GM23338 (cell line): ENCODE results near the gene YOD1. TPM values are rescaled to one million over a fixed set of nuclear protein-coding genes. Genes with fewer than 3 reads are reported as not detected.

ENCODE experiments used
- ATAC-seq: fragments of 200-7000 bp; cut with Tn5 transposase; 3 replicates; pipeline ENCODE4 v1.9.1; 2020
- DNase-seq: peaks from one replicate; pipeline ENCODE4 v3.0.0-alpha.2; 2015; ENCODE audit warnings: low spot score
- H2AFZ ChIP-seq: fragments of 200-600 bp; sonication (generic); 2 replicates; pipeline ENCODE4 v1.8.0; 2016; ENCODE audit warnings: antibody characterized with exemption, mild to moderate bottlenecking, moderate library complexity
- H3F3A ChIP-seq: fragments of 200-600 bp; sonication (generic); replicated peaks from 2 replicates; pipeline ENCODE4 v1.8.0; 2017; ENCODE audit warnings: antibody characterized with exemption, mixed run types, low read depth
- H3K27ac ChIP-seq: fragments of 200-600 bp; sonication (generic); 2 replicates; pipeline ENCODE4 v1.6.1; 2016; ENCODE audit warnings: low read depth
- H3K27me3 ChIP-seq: fragments of 200-600 bp; sonication (generic); 2 replicates; pipeline ENCODE4 v1.8.0; 2016; ENCODE audit warnings: mild to moderate bottlenecking, mixed run types, moderate library complexity; ENCODE audit not compliant: insufficient read depth
- H3K36me3 ChIP-seq: fragments of 200-600 bp; sonication (generic); 2 replicates; pipeline ENCODE4 v1.8.0; 2016; ENCODE audit warnings: mild to moderate bottlenecking; ENCODE audit not compliant: insufficient read depth
- H3K4me1 ChIP-seq: fragments of 200-600 bp; sonication (generic); 2 replicates; pipeline ENCODE4 v1.8.0; 2016; ENCODE audit warnings: mild to moderate bottlenecking, moderate library complexity; ENCODE audit not compliant: insufficient read depth
- H3K4me2 ChIP-seq: fragments of 200-600 bp; sonication (generic); 2 replicates; pipeline ENCODE4 v1.7.1; 2017; ENCODE audit warnings: mixed run types
- H3K4me3 ChIP-seq: fragments of 200-600 bp; sonication (generic); 2 replicates; pipeline ENCODE4 v1.6.1; 2016; ENCODE audit warnings: mixed run types
- H3K79me2 ChIP-seq: fragments of 200-600 bp; sonication (generic); replicated peaks from 2 replicates; pipeline ENCODE4 v1.8.0; 2017; ENCODE audit warnings: mild to moderate bottlenecking; ENCODE audit not compliant: insufficient read depth
- H3K9me2 ChIP-seq: fragments of 200-600 bp; sonication (generic); 2 replicates; pipeline ENCODE4 v1.8.0; 2017; ENCODE audit not compliant: insufficient read depth
- H4K20me1 ChIP-seq: fragments of 200-600 bp; sonication (generic); replicated peaks from 2 replicates; pipeline ENCODE4 v1.8.0; 2017; ENCODE audit warnings: mild to moderate bottlenecking; ENCODE audit not compliant: insufficient read depth
- H3K27ac Mint-ChIP-seq: 2 replicates; pipeline ENCODE4 v1.8.0; 2020; ENCODE audit warnings: inconsistent platforms, mild to moderate bottlenecking, moderate library complexity, mixed read lengths
- H3K27me3 Mint-ChIP-seq: 3 replicates; pipeline ENCODE4 v1.8.0; 2022; ENCODE audit warnings: low read depth, mild to moderate bottlenecking, moderate library complexity, mixed read lengths, inconsistent platforms; ENCODE audit not compliant: insufficient read depth, poor library complexity
- H3K36me3 Mint-ChIP-seq: 3 replicates; pipeline ENCODE4 v1.8.0; 2021; ENCODE audit warnings: low read depth, mild to moderate bottlenecking, inconsistent platforms, moderate library complexity, mixed read lengths
- H3K4me1 Mint-ChIP-seq: 3 replicates; pipeline ENCODE4 v1.8.0; 2020; ENCODE audit warnings: mild to moderate bottlenecking, inconsistent platforms, mixed read lengths
- H3K4me3 Mint-ChIP-seq: 3 replicates; pipeline ENCODE4 v1.8.0; 2021; ENCODE audit warnings: moderate library complexity, mild to moderate bottlenecking, inconsistent platforms, mixed read lengths
- H3K9me3 Mint-ChIP-seq: 3 replicates; pipeline ENCODE4 v1.8.0; 2020; ENCODE audit warnings: moderate library complexity, mild to moderate bottlenecking, inconsistent platforms, mixed read lengths
- CTCF ChIP-seq, 2 experiments: fragments of 200-600 bp in 1 of 2; sonication (generic) in 1 of 2; conservative IDR thresholded peaks; 2 replicates each; pipeline versions ENCODE4 v1.5.1 to v1.6.1; 2016 to 2017; ENCODE audit warnings: antibody characterized with exemption in 2 of 2, low read depth in 2 of 2, mild to moderate bottlenecking in 2 of 2, moderate library complexity in 1 of 2
- JUNB ChIP-seq: IDR thresholded peaks from one replicate; pipeline ENCODE4 v1.6.1; 2016; ENCODE audit warnings: antibody characterized with exemption; ENCODE audit not compliant: unreplicated experiment
- NANOG ChIP-seq: IDR thresholded peaks from 2 replicates; pipeline ENCODE4 v1.6.1; 2016; ENCODE audit warnings: antibody characterized with exemption, borderline replicate concordance
- POLR2AphosphoS5 ChIP-seq: IDR thresholded peaks from 2 replicates; pipeline ENCODE4 v1.6.1; 2016; ENCODE audit warnings: antibody characterized with exemption, low read depth
- STAT1 ChIP-seq: IDR thresholded peaks from one replicate; pipeline ENCODE4 v1.6.1; 2016; ENCODE audit warnings: antibody characterized with exemption; ENCODE audit not compliant: unreplicated experiment
- ZNF114 ChIP-seq: fragments of 250-450 bp; sonication (Bioruptor Pico); IDR thresholded peaks from 2 replicates; pipeline ENCODE4 v1.5.0; 2020; ENCODE audit warnings: mild to moderate bottlenecking, moderate library complexity
- ZNF331 ChIP-seq: fragments of 250-450 bp; sonication (Bioruptor Pico); IDR thresholded peaks from 2 replicates; pipeline ENCODE4 v1.5.0; 2020; ENCODE audit warnings: low read depth, mild to moderate bottlenecking, moderate library complexity
- polyA plus RNA-seq: library from polyadenylated mRNA; unstranded; fragments of >200 nt; fragmentation: Nextera tagmentation; extraction: Ambion mirVana; gene quantifications from 2 replicates; pipeline ENCODE4 v1.2.1, GENCODE V29; 2016
- total RNA-seq: library from RNA; depleted of rRNA; stranded (reverse); fragments of >200 nt; shearing (Covaris generic); gene quantifications from 2 replicates; pipeline ENCODE4 v1.2.3, GENCODE V29; 2014

Gene YOD1
- total and polyA plus RNA-seq, 2 experiments from 2014 or later = 4.6 to 21.9 TPM

GRCh38 chr1:207024202-207025145 is 26.5 kb downstream of the YOD1 start:
- peak overlapping the region; percentile 90 for H3K27ac Mint-ChIP-seq
- Histone ChIP-seq H3K9me2 (peaks cover 10% of the 10 kb centered on the region; the same call in 1 of the 2 replicates), H3K4me1 (peaks cover 14% of the 10 kb centered on the region), H3K27ac (peak overlapping the region; percentile 39; the same call in 1 of the 2 replicates), H3K36me3 (no peaks in the 10 kb centered on the region), H3K79me2 (no peaks in the 10 kb centered on the region), H4K20me1 (no peaks in the 10 kb centered on the region), H3K4me2 (no peak overlapping the region), H3F3A (0 out of 2 replicates have a peak, but pooled peaks cover 3% of the 10 kb centered on the region), H2AFZ (no peak overlapping the region), H3K27me3 (no peaks in the 10 kb centered on the region), H3K4me3 (no peak overlapping the region)
- H3K4me3 Mint-ChIP-seq = peak overlapping the region; percentile 32; the same call in 1 of the 3 replicates
- H3K9me3 Mint-ChIP-seq = no peaks in the 10 kb centered on the region
- no peaks in the 10 kb centered on the region; the same call in 2 of the 3 replicates for H3K36me3 Mint-ChIP-seq
- ATAC-seq = peak; percentile 20; the same call in 2 of the 3 replicates
- TF ChIP-seq POLR2AphosphoS5 (no peak), CTCF (conservative IDR thresholded peaks at IDR 0.05; ENCODE audit: low read depth in 2 of 2) (no peak), ZNF331 (CRISPR knock-in tag) (no peak), STAT1 (no peak)
- peaks cover 5% of the 10 kb centered on the region for H3K27me3 Mint-ChIP-seq
- H3K4me1 Mint-ChIP-seq = peaks cover 28% of the 10 kb centered on the region
- no peak for DNase-seq

DNA sequence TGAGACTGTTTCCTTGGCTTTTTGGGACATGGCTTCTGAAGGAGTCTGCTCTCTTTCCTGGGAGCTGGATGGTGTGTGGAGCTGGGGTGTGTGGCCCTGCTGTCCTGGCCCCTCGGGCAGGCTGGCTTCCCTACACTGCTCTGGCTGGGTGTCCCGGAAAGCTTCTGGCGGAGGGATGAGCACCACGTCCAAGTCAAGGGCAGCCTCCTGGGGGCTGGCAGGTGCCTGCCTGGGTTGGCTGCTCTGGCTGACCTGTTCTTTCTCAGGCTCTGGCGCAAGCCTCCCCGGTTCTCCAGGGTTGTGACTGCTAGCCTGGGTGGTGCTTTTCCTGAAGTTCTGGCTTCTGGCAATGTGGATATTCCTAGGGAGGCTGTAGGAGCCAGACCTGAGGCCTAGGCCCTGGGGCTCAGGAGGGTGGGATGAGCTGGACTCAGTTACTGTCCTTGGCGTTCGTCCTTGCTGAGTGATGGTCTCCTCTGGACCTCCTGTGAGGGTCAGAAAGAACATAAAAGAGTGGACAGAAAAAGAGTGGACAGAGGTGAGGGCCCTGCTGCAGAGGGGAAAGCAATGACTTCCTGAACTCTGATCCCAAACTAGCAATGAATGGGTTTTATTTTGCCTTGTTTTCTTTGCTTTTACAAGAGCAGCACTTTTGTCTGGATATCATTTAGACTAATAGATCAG is 27.9 kb downstream of the YOD1 start:
- no peak overlapping the region for H3K4me2 ChIP-seq
- H3K27me3 Mint-ChIP-seq = peaks cover 5% of the 10 kb centered on the region
- no peaks in the 10 kb centered on the region for H3K36me3 ChIP-seq
- H3K27me3 ChIP-seq = no peaks in the 10 kb centered on the region
- peaks cover 28% of the 10 kb centered on the region for H3K4me1 Mint-ChIP-seq
- no peaks in the 10 kb centered on the region; the same call in 2 of the 3 replicates for H3K36me3 Mint-ChIP-seq
- TF ChIP-seq JUNB (no peak), NANOG (no peak), ZNF114 (CRISPR knock-in tag) (no peak)
- H4K20me1 ChIP-seq = no peaks in the 10 kb centered on the region
- ATAC-seq = no peak
- no peaks in the 10 kb centered on the region for H3K9me3 Mint-ChIP-seq
- no peak for DNase-seq
- no peak overlapping the region for H2AFZ ChIP-seq
- H3K79me2 ChIP-seq = no peaks in the 10 kb centered on the region
- H3K4me1 ChIP-seq = peaks cover 12% of the 10 kb centered on the region
- H3K4me3 Mint-ChIP-seq = no peak overlapping the region
- no peak overlapping the region for H3K27ac ChIP-seq
- H3K27ac Mint-ChIP-seq = no peak overlapping the region
- no peaks in the 10 kb centered on the region for H3K9me2 ChIP-seq
- 0 out of 2 replicates have a peak, but pooled peaks cover 3% of the 10 kb centered on the region for H3F3A ChIP-seq
- H3K4me3 ChIP-seq = no peak overlapping the region
